ENCODE data around the gene NFIC. TPM values are rescaled to one million over a fixed set of nuclear protein-coding genes. Genes with fewer than 3 reads are reported as not detected.
"Not testable (repeated sequence)": the region's sequence is repeated elsewhere in the genome, so short reads cannot be mapped to it uniquely, and the experiment has no call there.

Gene NFIC
- polyA plus RNA-seq, 5 donors, result 31.3 to 72.3 (median 36.8) TPM

DNA sequence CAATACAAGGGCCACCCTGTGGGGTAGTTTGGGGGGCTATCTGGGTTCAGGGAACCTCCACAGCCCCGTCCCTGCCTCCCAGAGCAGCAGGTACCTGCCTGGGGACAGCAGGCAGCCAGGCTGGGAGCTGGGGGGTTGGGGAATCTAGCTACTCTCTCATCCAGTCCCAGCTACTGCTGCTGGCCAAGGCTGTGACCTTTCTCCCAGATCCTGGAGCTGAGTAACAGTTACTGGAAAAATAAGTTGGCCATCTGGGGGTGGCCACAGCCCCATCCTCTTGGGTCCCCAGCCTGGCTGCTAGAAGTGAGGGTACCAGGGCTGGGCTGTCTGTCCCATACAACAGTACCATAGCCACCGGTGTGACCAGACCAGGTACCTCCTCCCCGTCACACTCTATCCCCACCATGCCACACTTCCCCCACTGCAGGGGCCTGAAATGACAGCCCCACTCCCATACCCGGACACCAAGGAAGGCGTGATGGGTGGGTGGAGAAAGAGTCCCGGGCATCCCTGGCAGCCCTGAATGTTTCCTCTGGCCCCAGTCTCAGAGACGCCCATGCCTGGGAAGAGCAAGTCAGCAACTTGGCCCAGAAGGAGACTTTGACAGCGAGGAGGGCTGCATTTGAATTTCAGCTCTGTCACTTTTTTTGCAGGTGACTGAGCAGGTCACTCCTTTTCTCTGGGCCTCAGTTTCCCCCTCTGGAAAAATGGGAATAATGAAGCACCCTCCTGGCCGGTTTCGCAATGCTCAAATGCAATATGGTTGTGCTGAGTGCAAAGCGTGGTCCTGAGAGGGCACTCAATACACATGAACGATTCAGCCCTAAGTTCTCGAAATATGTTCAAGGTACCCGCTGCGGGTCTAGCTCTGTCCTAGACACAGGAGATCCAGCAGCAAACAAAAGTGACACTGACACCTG, 30.7 kb upstream of the NFIC start:
- no peak for DNase-seq

DNA sequence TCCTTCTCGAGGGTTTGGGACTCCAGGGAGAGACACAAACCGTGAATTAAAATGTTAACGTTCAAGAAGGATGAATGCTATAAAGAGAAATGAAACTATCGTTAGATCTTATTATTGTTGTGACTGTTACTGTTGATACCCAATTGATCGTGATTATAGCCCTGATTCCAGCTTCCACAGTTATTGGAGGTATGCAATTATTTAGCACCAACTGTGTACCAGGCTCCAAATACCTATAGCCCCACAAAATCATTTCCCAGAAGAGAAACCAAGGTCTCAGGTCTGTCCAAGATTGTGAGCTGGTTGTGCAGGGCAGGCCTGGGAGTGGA, 30.1 kb upstream of the NFIC start:
- DNase-seq, result no peak

DNA sequence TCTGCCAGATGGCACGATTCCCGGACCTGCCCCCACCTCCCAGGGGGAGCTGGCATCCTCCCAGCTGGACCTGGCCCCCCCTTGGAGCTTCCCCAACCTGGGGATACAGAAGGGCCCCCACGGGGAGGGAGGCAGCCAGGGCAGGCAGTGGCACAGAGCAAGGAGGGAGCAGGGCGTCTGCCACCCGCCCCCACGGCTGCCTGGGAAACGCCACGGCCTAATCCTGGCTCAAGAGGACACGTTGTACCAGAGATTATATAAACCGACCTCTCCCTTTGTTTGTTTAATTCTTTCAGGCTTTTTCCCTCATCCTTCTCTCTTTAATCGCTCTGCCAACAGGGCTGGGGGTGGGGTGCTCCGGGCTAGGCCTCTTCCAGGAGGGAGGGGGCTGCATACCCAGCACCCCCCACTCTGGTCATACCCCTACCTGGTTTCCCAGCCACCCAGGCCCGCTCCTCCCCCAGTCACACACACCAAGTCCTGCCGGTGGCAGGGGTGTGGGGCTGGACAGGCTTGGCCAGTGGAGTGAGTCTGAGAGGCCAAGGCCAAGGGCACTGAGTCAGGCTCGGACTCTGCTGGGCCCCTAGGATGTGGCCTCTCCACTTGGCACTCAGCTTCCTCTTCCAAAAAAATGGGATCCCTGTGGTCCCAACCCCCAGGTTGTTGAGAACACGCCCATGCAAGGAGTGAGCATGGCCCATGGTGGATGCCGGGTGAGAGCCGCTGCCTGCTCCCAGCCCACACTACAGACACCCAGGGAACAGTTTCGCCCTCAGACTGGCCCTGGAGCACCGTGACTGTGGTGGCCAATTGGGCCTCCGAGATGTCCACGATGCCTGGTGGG, 29.5 kb upstream of the NFIC start:
- peak in 1 of 2 donors; percentile 65 for DNase-seq

DNA sequence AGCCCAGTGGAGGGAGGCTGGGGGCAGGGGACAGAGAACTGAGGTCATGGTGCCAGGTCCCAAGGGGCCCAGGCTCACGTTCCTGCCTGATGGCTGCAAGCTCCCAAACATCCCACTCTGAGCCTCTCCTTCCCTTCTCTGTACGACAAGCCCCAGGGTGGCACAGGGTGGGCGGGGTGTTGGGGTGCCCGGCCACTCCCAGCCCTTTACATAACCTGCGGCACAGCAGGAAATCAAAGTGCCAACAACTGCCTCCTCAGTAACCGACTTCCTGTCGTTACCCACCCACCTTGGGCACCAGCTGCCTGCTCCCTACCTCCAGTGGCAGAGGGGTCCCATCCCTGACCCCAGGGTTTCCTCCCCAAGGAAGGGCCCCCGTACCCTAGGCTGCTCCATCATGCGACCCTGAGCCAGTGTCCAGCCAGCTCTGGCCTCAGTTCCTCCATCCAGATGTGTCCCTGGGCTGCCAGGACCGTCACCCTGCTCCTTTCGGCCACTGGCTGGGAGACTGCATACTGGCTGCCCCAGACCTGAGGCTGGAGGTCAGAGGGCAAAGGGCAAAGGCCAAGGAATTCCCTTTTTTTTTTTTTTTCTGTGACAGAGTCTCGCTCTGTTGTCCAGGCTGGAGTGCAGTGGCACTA, 27.7 kb upstream of the NFIC start:
- no peak for DNase-seq

DNA sequence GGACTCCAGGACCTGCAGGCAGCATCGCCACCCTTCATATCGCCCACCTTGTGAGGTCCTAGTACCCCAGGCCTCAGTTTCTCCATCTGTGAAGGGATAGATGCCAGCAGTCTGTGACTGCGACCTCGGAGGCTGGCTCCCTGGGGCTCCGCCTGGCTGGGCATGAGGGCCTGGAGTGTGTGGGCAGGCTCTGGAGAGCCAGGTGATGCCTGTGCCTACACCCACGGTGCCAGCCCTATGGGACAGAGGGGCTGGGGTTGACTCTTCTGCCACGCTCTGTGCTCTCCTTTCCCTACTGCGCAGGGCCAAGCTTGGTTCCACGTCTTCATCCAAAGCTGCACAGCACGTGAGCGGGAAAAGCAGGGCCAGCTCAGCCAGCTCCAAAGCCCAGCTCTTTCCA, 26.0 kb upstream of the NFIC start:
- no peak for DNase-seq

DNA sequence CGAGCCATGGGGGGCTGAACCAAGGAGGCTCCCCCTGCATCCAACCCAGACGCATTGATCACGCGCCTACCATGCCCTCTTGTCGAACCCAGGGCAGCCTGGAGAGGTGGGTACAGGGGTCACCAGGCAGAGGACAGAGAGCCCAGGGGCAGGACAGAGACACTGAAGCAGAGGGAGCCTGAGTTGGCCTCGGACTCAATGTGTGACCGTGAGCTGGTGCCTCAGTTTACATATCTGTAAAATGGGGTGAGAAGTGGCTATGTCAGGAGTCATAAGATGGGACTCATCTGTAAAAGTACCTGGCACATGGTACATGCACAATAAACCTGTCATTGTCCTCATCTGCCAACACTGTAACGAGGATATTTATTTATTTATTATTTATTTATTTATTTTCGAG, 24.1 kb upstream of the NFIC start:
- no peak for DNase-seq

DNA sequence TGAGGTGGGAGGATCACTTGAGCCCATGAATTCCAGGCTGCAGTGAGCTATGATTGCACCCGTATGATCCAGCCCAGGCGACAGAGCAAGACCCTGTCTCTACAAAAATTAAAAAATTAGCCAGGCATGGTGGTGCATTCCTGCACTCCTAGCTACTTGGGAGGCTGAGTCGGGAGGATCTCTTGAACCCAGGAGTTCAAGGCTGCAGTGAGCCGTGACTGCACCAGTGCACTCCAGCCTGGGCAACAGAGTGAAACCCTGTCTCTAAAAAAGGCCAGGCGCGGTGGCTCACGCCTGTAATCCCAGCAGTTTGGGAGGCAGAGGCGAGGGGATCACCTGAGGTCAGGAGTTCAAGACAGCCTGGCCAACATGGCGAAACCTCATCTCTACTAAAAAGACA, 23.4 kb upstream of the NFIC start:
- DNase-seq, result not testable (repeated sequence)

DNA sequence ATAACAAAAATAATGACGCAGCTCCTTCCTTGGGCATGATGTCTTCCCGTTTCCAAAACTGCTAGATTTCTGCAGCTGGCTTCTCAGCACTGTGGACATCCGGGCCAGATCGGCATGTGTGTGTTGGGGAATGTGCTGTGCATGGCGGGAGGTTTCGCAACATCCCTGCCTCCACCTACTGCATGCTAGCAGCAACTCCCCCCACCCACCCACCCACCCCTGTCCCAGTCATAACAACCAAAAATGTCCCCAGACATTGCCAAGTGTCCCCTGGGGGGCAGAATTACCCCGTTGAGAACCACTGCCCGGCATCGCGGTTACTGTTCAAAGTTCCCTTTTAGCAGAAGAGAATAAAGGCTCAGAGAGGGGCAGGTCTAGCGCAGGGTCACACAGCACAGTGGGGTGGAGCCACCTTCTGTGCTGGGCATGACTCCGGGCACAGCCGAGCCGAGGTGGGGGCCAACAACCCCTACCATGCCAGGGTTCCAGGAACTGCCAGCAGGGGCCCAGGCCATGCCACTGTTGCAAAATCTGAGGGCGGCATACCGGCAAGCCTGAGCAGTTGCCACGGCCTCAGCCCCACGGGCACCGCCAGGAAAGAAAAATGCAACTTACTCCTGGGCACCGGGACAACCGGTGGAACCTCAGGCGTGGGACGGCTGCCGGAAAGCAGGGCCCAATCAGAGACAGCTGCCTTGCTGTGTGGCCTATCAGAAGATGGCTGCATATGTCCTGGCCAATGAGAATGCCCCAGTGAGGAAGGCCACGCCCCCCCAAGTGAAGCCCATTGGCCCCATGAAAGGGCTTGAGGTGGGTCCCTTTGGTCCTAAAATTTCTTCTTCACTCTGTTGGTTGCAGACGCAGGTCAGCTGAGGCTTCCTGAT, 22.5 kb upstream of the NFIC start:
- peak; percentile 80 to 86 for DNase-seq

DNA sequence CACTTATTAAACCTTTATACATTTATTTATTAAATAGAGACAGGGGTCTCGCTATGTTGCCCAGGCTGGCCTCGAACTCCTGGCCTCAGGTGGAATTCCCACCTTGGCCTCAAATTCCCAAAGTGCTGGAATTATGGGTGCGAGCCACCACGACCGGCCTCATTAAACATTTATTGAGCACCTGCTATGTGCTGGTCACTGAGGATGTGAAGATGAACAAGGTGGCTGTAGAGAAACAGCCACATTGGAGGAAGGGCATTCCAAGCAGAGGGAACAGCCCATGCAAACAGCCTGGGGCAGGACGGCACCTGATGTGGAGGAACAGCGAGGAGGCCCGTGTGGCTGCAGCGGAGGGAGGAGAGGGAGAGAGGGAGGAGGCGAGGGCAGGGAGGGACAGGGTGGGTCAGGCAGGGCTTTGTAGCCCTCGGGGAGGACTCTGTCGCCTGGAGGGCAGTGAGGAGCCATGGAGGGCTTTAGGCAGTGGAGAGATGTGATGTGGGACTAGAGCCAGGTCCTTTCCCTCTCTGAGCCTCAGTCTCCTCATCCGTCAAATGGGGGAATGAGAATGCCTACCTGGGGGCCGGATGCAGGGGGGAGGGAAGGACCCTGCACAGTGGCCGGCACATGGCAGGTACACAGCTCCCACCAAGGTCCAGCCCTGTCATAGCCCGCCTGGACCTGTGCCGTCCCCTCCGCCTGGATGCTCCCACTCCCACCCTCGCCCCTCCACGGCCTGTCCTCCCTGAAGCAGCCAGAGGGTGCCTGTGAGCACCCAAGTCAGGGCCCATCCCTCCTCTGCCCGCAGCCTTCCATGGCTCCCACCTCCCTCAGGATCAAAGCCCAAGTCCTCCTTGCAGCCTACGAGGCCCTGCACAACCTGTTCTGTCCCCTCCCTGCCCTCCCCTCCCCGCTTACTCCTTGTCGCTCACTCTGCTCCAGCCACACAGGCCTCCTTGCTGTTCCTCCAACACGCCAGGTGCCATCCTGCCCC, 21.5 kb upstream of the NFIC start:
- DNase-seq, result no peak

DNA sequence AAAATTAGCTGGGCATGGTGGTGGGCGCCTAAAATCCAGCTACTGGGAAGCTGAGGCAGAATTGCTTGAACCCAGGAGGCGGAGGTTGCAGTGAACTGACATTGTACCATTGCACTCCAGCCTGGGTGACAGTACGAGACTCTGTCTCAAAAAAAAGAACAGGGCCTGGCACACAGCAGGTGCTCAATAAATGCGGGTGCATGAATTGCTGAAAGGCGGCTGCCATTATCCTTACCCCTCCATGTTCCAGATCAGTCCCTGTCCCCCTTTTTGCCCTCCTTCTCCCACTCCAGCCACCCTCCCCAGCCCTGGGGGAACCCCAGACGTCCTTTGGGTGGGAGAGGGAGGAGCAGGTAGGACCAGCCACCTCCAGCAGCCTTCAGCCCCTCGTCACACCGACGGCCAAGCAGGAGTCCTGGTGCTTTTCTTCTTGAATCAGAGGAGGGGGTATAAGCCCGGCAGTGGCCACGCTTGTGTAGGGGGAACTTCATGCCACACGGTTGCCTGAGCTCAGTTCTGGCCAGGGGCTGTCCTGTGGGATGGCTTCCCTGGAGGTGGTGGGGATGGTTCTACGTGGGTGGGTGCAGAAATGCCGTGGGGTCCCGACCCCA, 20.4 kb upstream of the NFIC start:
- no peak for DNase-seq

DNA sequence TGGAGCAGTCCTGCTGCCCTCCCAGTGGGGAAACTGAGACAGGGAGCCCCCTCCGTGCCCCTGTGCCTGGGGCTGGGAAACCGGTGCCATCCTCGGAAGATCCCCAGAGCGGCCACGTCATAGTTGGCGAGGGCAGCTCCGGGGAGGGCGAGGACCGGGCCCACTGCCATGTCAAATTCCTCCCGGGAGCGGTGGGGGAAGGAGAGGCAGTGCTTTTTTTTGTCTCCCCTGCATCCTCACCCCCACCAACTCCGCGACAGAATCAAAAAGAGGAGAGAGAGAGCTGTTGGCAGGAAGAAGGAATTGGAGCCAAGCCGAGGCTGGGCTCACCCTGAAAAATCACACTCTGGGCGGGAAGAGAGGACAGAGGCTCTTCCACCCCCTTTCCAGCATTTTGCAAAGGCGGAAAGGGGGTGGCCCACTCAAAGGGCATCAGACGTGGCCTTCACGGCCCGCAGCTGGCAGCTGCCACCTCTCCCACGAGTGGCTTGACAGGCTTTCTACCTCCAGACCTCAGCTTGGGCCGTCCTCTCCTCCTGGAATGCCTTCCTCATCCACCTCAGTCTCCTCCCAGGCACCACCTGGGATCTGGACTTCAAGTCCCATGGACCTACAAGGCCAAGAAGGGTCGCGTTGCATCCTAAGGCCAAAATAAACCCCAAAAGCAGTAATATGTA, 19.6 kb upstream of the NFIC start:
- DNase-seq, result peak; percentile 79 to 84

DNA sequence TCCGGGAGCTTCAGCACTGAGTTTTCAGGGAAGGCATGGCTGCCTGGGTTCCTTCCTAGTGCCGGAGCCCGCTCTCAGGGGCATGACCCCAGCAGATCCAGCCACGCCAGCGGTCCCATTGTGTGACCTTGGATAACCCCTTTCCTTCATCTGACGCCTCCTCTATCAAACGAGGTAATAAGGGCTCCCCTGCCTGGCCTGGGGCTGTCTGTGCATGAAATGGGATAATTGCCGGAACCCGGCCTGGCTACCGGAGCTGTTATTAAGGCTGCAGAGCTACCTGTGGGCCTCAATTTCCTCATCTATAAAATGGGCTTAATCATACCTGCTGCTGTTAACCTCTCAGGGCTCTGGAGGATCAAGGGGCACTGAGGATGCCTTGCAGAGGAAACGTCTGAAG, 18.3 kb upstream of the NFIC start:
- no peak for DNase-seq

DNA sequence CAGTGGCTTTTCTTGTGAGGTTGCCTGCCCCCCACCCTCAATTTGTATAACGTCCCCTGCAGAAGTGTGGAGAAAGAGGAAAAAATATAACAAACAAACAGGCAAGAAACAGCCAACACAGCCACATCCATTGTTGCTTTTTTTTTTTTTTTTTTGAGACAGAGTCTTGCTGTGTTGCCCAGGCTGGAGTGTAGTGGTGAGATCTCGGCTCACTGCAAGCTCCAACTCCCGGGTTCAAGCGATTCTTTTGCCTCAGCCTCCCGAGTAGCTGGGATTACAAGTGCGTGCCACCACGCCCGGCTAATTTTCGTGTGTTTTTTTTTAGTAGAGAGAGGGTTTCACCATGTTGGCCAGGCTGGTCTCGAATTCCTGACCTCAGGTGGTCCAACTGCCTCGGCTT, 17.9 kb upstream of the NFIC start:
- DNase-seq, result not testable (repeated sequence)

DNA sequence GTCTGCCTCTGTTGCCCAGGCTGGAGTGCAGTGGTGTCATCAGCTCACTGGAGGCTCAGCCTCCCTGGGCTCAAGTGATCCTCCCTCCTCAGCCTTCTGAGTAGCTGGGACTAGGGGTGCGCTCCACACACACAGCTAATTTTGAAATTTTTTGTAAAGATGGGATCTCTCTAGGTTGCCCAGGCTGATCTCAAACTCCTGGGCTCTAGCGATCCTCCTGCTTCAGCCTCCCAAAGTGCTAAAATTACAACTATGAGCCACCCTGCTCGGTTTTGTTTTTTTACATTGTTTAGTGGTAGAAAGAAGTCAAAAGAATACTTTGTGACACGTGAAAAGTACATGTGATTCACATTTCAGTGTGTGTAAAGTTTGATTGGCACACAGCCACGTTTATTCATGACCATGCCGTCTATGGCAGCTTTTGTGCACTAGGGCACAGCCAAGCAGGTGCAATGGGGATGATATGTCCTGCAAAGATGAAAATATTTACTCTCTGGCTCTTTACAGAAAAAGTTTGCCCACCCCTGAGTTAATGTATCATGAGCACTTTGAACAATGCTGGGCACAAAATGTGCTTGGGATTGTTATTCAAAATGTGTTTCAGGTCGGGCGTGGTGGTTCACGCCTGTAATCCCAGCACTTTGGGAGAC, 16.2 kb upstream of the NFIC start:
- DNase-seq, result no peak

DNA sequence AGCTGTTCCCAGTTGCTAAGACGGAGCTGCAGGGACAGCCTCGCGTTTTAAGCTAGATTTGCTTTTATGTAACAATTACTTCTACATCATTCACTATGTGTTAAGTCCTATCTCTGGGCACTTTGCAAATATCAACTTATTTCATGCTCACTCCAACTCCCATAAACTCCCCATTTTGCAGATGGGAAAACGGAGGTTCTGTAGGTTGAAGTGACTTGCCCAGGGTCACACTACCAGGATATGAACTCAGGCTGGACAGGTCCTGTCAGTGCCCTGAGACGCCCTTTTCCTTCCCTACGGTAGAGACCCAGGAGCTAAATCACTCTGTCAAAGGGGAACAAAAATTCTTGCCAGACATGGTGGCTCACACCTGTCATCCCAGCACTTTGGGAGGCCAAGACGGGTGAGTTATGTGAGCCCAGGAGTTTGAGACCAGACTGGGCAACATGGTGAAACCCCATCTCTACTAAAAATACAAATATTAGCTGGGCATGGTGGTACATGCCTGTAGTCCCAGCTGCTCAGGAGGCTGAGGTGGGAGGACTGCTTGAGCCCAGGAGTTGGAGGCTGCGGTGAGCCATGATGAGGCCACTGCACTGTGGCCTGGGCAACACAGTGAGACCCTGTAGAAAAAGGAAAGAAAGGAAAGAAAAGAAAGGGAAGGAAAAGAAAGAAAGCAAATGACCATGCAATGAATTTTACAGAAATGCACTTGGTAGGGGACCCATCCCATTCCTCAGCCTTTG, 14.5 kb upstream of the NFIC start:
- DNase-seq, result no peak

DNA sequence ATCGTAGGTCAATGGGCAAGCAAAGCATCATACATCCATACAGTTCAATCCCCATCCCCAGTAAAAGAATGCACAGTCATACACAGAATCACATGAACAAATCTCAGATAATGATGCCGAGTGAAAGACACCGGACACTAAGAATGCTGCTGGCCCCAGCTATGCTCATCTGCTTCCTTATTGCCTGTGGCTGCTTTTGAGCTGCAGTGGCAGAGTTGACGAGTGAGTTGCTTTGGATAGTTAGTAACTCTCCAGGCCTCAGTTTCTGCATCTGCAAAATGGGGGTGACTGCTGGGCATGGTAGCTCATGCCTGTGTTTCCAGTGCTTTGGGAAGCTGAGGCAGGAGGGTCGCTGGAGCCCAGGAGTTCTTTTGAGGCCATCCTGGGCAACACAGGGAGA, 12.9 kb upstream of the NFIC start:
- no peak for DNase-seq

DNA sequence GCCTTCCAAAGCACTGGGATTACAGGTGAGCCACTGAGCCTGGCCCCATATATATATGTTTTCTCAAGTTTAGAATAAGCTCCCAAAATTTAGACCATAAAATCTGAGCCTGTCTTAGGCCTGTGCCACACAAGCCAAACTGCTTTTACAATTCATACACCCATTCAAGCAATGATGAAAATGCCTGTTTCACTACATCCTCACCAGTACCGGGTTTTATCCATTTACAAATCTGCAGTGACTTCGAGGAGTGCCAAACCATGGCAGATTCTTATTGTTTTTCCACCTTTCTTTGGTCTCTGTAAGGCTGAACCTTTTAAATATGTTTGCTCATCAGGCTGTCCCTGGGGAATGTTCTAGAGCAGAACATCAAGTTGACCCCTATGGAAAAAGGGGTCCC, 9.6 kb upstream of the NFIC start:
- no peak for DNase-seq
